GM19463 (cell line): ENCODE results near the gene TNFRSF17.

Source experiments
- ATAC-seq: cut with Tn5 transposase; IDR thresholded peaks from one replicate; pipeline ENCODE4 v1.9.1; 2021; ENCODE audit warnings: mild to moderate bottlenecking, moderate library complexity; ENCODE audit not compliant: unreplicated experiment

The TNFRSF17 gene

DNA sequence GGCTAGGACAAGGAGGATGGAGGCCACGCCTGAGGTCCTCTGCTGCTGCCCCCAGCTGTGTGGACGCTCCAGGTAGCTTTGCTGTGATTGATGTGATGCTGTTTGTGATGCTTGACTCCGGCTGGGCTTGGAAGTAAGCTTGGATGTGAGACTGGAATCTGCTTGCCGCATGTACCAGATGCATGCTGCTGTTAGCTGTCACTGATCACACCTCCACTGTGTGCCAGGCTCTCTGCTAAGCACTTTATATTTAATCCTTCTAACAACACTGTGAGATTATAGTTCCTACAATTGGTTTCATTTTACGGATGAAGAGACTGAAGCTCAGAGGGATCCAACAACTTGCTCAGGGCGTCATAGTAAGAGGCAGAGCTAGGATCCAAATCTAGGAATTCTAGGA, 35.0 kb downstream of the TNFRSF17 start:
- ATAC-seq: no peak

DNA sequence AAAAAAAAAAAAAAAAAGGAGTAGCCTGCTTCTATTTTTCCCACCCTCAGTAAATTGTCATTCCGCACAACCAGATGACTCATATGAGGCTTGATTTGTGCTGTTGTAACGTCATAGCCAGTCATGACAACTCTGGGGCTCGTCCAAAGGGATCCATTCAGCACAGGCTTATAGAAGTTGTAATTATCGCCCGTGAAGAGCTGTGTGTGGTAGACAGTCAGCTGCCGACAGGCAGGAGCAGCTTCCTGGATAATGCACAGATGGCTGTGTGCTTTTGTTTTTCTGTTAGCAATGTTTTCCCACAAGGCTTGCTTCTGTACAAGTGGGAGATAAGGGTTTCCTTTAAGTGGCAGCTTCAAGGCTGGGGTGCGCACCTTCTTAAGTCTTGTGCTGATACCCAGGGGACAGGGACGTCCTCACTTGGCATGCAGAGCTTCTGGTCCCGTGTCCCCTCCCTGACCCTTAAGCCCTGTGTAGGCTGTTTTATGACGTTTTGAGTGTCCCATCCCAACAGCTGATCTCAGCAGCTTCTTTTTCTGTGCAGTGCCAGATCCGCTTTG, 37.5 kb downstream of the TNFRSF17 start:
- ATAC-seq: no peak

DNA sequence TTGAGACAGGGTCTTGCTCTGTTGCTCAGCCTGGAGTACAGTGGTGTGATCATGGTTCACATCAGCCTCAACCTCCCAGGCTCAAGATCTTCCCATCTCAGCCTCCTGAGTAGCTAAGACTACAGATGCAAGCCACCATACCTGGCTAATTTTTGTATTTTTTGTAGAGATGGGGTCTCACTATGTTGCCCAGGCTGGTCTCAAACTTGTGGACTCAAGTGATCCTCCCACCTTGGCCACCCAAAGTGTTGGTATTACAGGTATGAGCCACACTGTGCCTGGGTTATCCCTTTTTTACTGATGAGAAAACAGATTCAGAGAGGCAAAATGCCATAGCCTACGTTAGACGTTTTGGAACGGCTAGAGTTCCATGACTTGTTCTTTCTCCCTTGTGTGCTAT, 41.6 kb downstream of the TNFRSF17 start:
- no peak for ATAC-seq

DNA sequence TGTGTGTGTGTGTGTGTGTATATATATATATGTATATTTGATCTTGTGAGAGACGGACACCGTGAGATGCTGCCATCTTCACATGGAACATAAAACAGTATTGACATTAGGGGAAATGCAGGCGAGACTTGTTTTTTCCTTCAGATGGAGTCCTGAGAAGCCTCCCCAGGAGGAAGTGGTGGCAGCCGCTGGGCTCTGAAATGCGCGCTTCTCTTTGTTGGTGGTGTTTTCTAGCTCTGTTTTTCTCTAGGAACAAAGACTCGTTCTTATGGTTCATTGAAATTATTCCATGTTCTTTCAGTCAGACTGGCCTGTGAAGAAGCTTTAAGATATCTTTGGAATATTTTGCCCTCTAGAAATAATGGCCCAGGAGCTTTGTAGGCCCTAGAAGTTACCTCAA, 44.5 kb downstream of the TNFRSF17 start:
- no peak for ATAC-seq

DNA sequence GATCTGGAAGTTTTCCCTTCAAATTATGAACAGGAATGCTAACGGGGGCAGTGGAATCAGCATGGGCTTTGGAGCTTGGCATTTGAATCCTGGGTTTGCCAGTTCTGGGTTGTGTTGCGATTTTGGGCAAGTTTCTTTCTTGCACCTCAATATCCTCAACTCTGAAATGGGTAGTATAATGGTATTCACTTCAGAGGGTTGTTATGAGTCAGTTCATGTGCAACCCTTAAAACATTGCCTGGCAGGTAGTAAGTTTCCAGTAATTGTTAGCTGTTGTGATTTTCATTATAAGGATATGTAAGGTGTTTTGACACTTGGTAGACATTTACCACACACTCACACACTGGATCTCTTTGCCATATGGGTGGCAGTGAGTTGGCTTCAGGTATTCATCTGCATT, 44.9 kb downstream of the TNFRSF17 start:
- no peak for ATAC-seq

DNA sequence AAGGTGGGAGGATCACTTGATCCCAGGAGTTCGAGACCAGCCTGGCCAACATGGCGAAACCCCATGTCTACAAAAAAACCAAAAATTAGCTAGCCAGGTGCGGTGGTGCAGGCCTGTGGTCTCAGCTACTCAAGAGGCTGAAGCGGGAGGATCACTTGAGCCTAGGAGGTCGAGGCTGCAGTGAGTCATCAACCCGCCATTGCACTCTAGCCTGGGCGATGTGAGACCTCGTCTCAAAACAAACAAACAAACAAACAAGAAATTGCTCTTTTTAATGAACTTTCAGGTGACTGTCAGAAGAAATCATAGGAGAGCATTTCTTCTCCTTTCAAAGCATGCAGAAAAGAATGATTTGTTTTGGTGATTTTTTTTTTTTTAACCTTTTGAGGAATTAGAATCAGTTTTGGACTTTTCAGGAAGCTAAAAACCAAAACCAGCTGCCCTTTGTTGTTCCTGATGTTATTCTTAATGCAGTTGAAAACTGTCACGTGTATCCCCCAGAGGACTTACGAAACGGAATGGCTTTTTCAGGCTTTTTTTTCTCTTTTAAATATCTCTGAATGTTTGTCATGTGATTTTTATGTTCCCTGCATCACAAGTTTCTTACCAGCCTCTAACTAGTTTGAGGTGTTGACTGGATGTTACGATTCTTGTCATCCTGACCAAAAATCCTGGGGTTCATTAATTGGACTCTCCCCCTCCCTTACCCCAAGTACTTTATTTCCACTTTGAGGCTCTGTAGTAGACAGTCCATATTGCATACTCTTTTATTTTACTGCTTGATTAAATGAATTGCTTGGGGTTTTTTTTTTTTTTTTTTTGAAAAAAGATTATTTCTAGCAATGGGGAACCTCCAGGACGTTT, 45.6 kb downstream of the TNFRSF17 start:
- no peak for ATAC-seq

DNA sequence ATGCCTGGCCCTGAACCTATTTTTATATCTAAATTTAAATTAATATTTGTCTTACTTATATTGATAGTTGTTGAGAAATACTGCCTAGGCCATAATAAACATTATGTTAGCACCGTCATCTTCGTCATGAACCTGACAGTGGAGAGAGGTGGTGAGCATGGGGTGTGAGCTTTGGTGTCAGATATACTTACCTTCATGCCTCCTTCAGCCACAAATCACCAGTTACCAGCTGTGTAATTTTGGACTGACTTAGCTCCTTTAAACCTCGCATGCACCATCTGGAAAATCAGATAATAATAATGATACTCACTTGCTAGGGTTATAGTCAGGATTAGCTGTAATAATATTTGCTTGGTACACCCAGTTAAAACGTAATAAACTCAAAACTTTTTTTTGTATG, 46.6 kb downstream of the TNFRSF17 start:
- ATAC-seq: no peak

DNA sequence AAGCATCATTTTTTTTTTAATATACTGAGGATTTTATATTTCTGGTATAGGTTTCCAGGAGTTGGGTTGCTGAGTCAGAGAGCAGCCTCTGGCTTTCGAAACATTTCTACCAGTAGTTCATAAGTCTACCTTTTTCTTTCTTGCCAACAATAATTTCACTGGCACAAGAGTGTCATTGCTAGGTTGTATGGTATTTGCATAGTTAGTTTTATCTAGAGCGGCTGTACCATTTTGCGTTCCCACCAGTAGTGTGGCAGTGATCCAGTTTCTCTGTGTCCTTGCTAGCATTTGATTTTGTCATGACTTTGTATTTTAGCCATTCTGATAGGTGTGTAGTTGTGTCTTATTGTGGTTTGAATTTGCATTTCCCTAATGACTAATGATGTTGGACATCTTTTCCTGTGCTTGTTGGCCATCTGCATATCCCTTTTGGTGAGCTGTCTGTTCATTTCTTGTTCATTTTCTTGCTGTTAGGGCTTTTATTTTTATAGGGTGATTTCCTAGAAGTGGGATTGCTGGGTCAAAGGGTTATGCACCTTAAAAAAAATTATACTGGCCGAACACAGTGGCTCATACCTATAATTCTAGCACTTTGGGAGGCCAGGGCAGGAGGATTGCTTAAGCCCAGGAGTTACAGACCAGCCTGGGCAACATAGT, 51.4 kb downstream of the TNFRSF17 start:
- ATAC-seq: no peak

DNA sequence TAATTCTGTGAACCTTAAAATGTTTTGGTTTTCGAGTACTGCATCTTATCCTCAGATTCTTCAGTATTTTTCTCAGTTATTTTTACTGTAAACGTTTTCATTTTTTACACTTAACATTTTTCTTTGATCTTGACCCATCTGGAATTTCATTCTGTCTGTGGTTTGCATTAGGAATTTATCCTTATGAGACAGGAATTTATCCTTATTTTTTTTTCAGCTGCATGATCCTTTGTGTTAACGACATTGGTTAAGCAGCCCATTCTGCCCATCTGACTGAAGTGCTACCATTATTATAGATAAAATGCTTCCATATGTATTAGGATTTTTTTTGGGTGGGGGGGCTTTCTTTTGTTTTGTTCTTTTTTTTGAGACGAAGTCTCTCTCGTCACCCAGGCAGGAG, 52.5 kb downstream of the TNFRSF17 start:
- no peak for ATAC-seq
